A549 (cell line): Measurements from ENCODE around the gene ASPA. TPM values are rescaled to one million over a fixed set of nuclear protein-coding genes. Genes with fewer than 3 reads are reported as not detected.
A peak's percentile ranks its signal among the peaks of the same experiment; 100 is the strongest.

Experiments used
- ATAC-seq, 2 experiments: fragments of 200-7000 bp in 1 of 2; fragments of >200 bp in 1 of 2; cut with Nextera tagmentation in 1 of 2; cut with Tn5 transposase in 1 of 2; 3 replicates each; pipeline versions ENCODE4 v1.8.0 to v1.9.1; 2018 to 2020; ENCODE audit warnings: mild to moderate bottlenecking in 1 of 2, moderate library complexity in 1 of 2
- CTCF ChIA-PET: fragments of 300-600 bp; sonication (Branson Sonifier 250); formaldehyde crosslinking; extraction: SDS; loops from one replicate; lab custom pipeline; 2021; ENCODE audit warnings: antibody characterized with exemption, inconsistent platforms; lab: Yijun Ruan, JAX
- POLR2A ChIA-PET: fragments of 350-600 bp; formaldehyde crosslinking; extraction: SDS; loops from one replicate; lab custom pipeline; 2021; ENCODE audit warnings: antibody characterized with exemption, inconsistent platforms; lab: Yijun Ruan, JAX
- DNase-seq, 2 experiments: peaks; one replicate each; pipeline versions ENCODE4 v3.0.0 to v3.0.0-alpha.2; 2011 to 2016; ENCODE audit warnings: low read depth in 1 of 2, low spot score in 1 of 2
- FAIRE-seq: peaks from 2 replicates; lab custom pipeline; 2011; peaks lifted over from hg19 to GRCh38; lab: Jason Lieb, UNC
- H3K27ac ChIP-seq, 2 experiments: fragments of >200 bp; sonication (Bioruptor Twin); formaldehyde crosslinking; 3 replicates each; pipeline ENCODE4 v1.5.1; 2016 to 2017
- H3K4me1 ChIP-seq: fragments of >200 bp; sonication (Bioruptor Twin); formaldehyde crosslinking; 3 replicates; pipeline ENCODE4 v1.6.1; 2016
- H3K4me2 ChIP-seq: fragments of >200 bp; sonication (Bioruptor Twin); formaldehyde crosslinking; 3 replicates; pipeline ENCODE4 v1.6.1; 2016
- H3K4me3 ChIP-seq: fragments of >200 bp; sonication (Bioruptor Twin); formaldehyde crosslinking; 3 replicates; pipeline ENCODE4 v1.5.1; 2016
- H3K9me3 ChIP-seq: fragments of >200 bp; sonication (Bioruptor Twin); formaldehyde crosslinking; 3 replicates; pipeline ENCODE4 v1.6.1; 2016
- BHLHE40 ChIP-seq: IDR thresholded peaks from 2 replicates; pipeline ENCODE4 v1.6.1; 2012; ENCODE audit warnings: low read depth, low read length, inconsistent platforms
- CBX8 ChIP-seq: fragments of 200-600 bp; sonication (generic); IDR thresholded peaks from 2 replicates; pipeline ENCODE4 v1.6.1; 2016
- CEBPB ChIP-seq, 2 experiments: fragments of >200 bp in 1 of 2; sonication (Bioruptor Twin) in 1 of 2; formaldehyde crosslinking in 1 of 2; IDR thresholded peaks; 2 replicates each; pipeline ENCODE4 v1.6.1; 2012 to 2016
- CHD4 ChIP-seq: fragments of 200-600 bp; sonication (generic); IDR thresholded peaks from 2 replicates; pipeline ENCODE4 v1.6.1; 2016; ENCODE audit warnings: antibody characterized with exemption, mild to moderate bottlenecking, borderline replicate concordance
- EHF ChIP-seq: fragments of 250-450 bp; sonication (Bioruptor Pico); IDR thresholded peaks from 2 replicates; pipeline ENCODE4 v1.5.0; 2020; ENCODE audit warnings: mild to moderate bottlenecking
- EHMT2 ChIP-seq: fragments of 200-600 bp; sonication (generic); IDR thresholded peaks from 2 replicates; pipeline ENCODE4 v1.6.1; 2016; ENCODE audit warnings: antibody characterized with exemption, low read depth, mild to moderate bottlenecking, moderate library complexity
- HES2 ChIP-seq: fragments of >200 bp; sonication (Bioruptor Twin); formaldehyde crosslinking; IDR thresholded peaks from 2 replicates; pipeline ENCODE4 v1.6.1; 2016
- HMGXB4 ChIP-seq: fragments of 250-450 bp; sonication (Bioruptor Pico); IDR thresholded peaks from 2 replicates; pipeline ENCODE4 v1.5.0; 2021; ENCODE audit warnings: mild to moderate bottlenecking, moderate library complexity, borderline replicate concordance
- HOXB13 ChIP-seq: fragments of 250-450 bp; sonication (Bioruptor Pico); IDR thresholded peaks from 2 replicates; pipeline ENCODE4 v1.5.0; 2020; ENCODE audit warnings: low read depth, mild to moderate bottlenecking, moderate library complexity
- KDM1A ChIP-seq: fragments of 200-600 bp; sonication (generic); IDR thresholded peaks from 2 replicates; pipeline ENCODE4 v1.6.1; 2016; ENCODE audit warnings: low read depth, mild to moderate bottlenecking
- MAFK ChIP-seq: fragments of 450-650 bp; IDR thresholded peaks from 2 replicates; pipeline ENCODE4 v1.6.1; 2014; ENCODE audit not compliant: partially characterized antibody
- PBX3 ChIP-seq: IDR thresholded peaks from 2 replicates; pipeline ENCODE4 v1.6.1; 2012
- POLR2AphosphoS2 ChIP-seq: conservative IDR thresholded peaks from 2 replicates; pipeline ENCODE4 v1.6.1; 2012; ENCODE audit warnings: low read length, improper control_type of control experiment, inconsistent platforms
- SREBF2 ChIP-seq: fragments of 450-650 bp; IDR thresholded peaks from 2 replicates; pipeline ENCODE4 v1.6.1; 2014; ENCODE audit warnings: mild to moderate bottlenecking, moderate library complexity
- TP53 ChIP-seq: fragments of 250-450 bp; sonication (Bioruptor Pico); IDR thresholded peaks from 2 replicates; pipeline ENCODE4 v1.5.0; 2021; ENCODE audit warnings: mild to moderate bottlenecking, moderate library complexity
- USF2 ChIP-seq: fragments of 450-650 bp; IDR thresholded peaks from 2 replicates; pipeline ENCODE4 v1.6.1; 2014; ENCODE audit warnings: antibody characterized with exemption
- ZC3H11A ChIP-seq: fragments of 450-650 bp; IDR thresholded peaks from 2 replicates; pipeline ENCODE4 v1.6.1; 2014; ENCODE audit warnings: antibody characterized with exemption, mild to moderate bottlenecking
- WGBS: methylation state at CpG from one replicate; pipeline ENCODE4 v1.1.6; 2017; ENCODE audit errors: missing lambda C conversion rate; 5-methylcytosine and 5-hydroxymethylcytosine counted together
- polyA plus RNA-seq, 4 experiments: library from polyadenylated mRNA; depleted of rRNA in 3 of 4; stranded (reverse); fragments of >200 nt; fragmentation: RNase III in 1 of 4; extraction: RNeasy Plus Mini Kit Qiagen cat#74134 plus additional on column Dnase treatment in 1 of 4; gene quantifications; 2 replicates in 3 of 4; 3 replicates in 1 of 4; pipeline ENCODE4 v1.2.3, GENCODE V29; 2011 to 2017

The ASPA gene
- polyA plus RNA-seq, 2 of the 4 experiments (the other 2 are of a cell fraction), result not detected

GRCh38 chr17:3535253-3535995 lies 59.6 kb downstream of the ASPA start (continued):
- TF ChIP-seq EHF (CRISPR knock-in tag) (no peak), SREBF2 (no peak; the same call in 1 of the 2 replicates), BHLHE40 (no peak), HES2 (no peak), CHD4 (no peak), HMGXB4 (CRISPR knock-in tag) (no peak)

- no peak overlapping the region for H3K4me3 ChIP-seq
- FAIRE-seq, result no peak
- no peak overlapping the region for H3K27ac ChIP-seq
- H3K9me3 ChIP-seq, result no peaks in the 10 kb centered on the region
- H3K4me2 ChIP-seq, result peak overlapping the region; percentile 26; the same call in 1 of the 3 replicates
- CTCF ChIA-PET, result interaction anchor here (1.0 to 2.0 kb wide), 6 partner anchors 14 to 767 kb away, joined by 3 to 7 read pairs (median 5); no protein-coding TSS in a partner anchor
- POLR2A ChIA-PET, result no interaction called here
- DNase-seq, result no peak
- TF ChIP-seq MAFK (peak; percentile 2), TP53 (CRISPR knock-in tag) (no peak)
- WGBS, result 74% methylated on average over 5 of the region's 5 CpGs
- H3K4me1 ChIP-seq, result peaks cover 7% of the 10 kb centered on the region; the same call in 1 of the 3 replicates
- ATAC-seq, result no peak
Measured at GRCh38 chr17:3536716-3537115, 60.9 kb downstream of the ASPA start.

GRCh38 chr17:3539881-3540540 lies 64.2 kb downstream of the ASPA start:
- TF ChIP-seq EHF (CRISPR knock-in tag), result no peak
- no peak for TF ChIP-seq HOXB13 (CRISPR knock-in tag)
- TF ChIP-seq ZC3H11A, result peak; percentile 79
- no peak for TF ChIP-seq CHD4
- no peak for TF ChIP-seq CBX8
- TF ChIP-seq HES2, result no peak
- TF ChIP-seq USF2, result no peak
- ATAC-seq (no peak), DNase-seq (no peak), FAIRE-seq (no peak)
- Histone ChIP-seq H3K27ac (no peak overlapping the region), H3K4me2 (no peak overlapping the region), H3K4me1 (peaks cover 7% of the 10 kb centered on the region; the same call in 1 of the 3 replicates), H3K4me3 (no peak overlapping the region), H3K9me3 (no peaks in the 10 kb centered on the region)
- WGBS, result 57% methylated on average over 8 of the region's 8 CpGs
- POLR2A ChIA-PET, result interaction anchor here (0.6 kb wide), 1 partner anchor 134 kb away, joined by 3 read pairs; no protein-coding TSS in a partner anchor
- CTCF ChIA-PET, result no interaction called here

GRCh38 chr17:3542410-3543088 lies 66.8 kb downstream of the ASPA start:
- TF ChIP-seq PBX3 (no peak), KDM1A (no peak), CEBPB (IDR thresholded peaks at IDR 0.05) (no peak), POLR2AphosphoS2 (no peak), EHMT2 (no peak)
- FAIRE-seq (no peak), DNase-seq (no peak), ATAC-seq (no peak; a peak in 2 of 6 replicates)
- H3K9me3 ChIP-seq, result no peaks in the 10 kb centered on the region
- H3K4me1 ChIP-seq, result no peaks in the 10 kb centered on the region
- ChIA-PET POLR2A (interaction anchor here (0.6 kb wide), 1 partner anchor 58 kb away, joined by 4 read pairs; no protein-coding TSS in a partner anchor), CTCF (interaction anchor here (0.6 to 0.9 kb wide), 2 partner anchors 28 to 104 kb away, joined by 3 read pairs; no protein-coding TSS in a partner anchor)
- no peak overlapping the region for H3K4me3 ChIP-seq
- H3K4me2 ChIP-seq, result no peak overlapping the region
- H3K27ac ChIP-seq, result no peak overlapping the region
- WGBS, result 72% methylated on average over 16 of the region's 16 CpGs
